Measurements from ENCODE around the gene P3R3URF.

Gene P3R3URF

DNA sequence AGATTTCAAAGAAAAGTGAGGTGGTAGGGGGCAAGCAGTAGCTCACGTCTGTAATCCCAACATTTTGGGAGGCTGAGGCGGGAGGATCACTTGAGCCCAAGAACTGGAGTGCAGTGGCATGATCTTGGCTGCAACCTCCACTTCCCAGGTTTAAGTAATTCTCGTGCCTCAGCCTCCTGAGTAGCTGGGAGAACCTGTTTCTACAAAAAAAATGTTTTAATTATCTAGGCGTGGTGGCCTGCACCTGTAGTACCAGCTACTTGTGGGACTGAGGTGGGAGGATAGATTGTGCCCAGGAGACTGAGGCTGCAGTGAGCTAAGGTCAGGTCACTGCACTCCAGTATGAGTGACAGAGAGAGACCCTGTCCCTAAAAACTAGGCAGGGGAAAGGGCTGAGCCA is 4.0 kb downstream of the P3R3URF start:
- DNase-seq, result no peak

DNA sequence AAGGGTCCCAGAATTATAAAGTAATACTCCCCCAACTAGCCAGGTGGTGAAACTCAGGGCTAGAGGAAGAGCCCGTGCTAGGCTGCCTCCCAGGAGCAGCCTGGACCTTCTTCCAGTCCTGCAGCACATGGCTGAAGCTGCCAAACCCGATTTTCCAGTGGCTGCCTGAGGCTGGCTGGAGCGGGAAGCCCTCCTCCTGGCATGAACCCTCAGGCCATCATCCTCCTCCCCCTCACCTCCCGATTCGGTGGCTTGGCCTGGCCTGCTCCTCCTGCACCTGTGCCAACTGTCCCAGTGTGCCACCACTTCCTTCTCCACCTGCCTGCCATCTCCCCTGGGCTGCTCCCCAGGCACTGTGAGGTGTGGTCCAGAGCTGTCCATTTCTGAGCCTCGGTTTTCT is 4.4 kb downstream of the P3R3URF start:
- DNase-seq, result peak; percentile 87 to 98

DNA sequence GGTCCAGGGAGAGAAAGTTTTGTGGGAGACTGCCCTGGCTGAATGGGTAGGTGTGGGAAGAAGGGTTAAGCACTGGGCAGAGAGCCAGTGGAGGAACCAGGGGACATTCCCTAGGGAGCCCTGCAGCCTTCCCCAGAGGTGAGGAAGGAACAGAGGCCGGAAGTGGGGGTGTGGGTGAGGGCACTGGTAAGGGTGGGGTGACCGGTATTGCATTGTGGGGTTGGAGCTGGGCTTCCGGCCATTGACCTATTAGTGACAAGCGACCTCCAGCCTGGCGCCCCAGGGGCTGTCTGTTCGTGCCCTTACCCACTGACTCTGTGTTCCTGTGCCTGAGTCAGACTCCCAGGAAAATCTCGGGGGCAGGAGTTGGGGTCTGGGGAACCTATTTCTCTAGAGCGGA is 4.9 kb downstream of the P3R3URF start:
- DNase-seq, result no peak

DNA sequence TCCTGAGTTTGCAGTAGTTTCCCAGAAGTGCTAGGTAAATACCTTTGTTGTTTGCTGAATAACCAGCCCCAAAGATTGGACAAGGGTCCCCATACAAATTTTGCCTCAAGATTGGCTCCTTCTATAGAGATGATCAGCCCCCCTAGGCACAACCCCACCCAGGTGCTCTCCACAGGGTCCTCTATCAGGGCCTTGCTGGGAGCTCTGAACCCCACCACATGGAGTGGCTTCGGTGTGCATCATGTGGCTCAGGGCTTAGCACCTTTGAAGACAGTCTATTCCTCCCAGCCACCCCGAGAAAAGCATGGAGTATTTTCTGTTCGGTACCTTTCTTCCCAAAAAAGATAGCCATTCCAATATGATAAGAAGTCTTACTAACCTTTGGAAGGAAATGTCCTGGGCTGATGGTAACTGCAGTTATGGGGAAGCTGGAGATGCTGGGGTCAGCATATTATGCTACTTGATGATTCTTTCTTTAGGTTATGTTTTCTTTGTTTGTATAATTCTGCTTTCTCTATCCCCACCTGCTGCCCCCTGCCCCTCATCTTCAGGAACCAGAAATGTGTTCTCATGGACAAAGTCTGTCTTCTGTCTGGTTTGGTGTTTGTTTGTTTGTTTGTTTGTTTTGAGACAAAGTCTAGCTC is 6.4 kb downstream of the P3R3URF start:
- DNase-seq, result no peak

DNA sequence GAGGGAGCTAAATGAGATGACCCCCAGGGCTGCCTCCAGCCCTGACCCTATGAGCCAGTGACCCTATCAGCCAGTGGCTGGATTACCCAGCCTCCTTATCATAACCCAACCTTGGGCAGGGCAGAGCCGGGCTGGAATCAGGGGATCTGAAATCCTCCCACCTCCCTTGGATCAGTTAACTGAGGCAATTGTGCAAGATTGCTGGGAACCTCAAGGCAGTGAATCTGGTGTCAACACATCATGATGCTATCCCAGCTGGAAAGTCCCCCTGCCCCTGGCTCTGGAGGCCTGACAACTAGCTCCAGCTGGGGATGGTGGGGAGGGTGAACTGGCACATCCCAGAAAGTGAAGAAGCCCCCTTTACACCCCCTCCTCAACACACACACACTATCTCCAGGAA is 7.8 kb downstream of the P3R3URF start:
- no peak for DNase-seq

DNA sequence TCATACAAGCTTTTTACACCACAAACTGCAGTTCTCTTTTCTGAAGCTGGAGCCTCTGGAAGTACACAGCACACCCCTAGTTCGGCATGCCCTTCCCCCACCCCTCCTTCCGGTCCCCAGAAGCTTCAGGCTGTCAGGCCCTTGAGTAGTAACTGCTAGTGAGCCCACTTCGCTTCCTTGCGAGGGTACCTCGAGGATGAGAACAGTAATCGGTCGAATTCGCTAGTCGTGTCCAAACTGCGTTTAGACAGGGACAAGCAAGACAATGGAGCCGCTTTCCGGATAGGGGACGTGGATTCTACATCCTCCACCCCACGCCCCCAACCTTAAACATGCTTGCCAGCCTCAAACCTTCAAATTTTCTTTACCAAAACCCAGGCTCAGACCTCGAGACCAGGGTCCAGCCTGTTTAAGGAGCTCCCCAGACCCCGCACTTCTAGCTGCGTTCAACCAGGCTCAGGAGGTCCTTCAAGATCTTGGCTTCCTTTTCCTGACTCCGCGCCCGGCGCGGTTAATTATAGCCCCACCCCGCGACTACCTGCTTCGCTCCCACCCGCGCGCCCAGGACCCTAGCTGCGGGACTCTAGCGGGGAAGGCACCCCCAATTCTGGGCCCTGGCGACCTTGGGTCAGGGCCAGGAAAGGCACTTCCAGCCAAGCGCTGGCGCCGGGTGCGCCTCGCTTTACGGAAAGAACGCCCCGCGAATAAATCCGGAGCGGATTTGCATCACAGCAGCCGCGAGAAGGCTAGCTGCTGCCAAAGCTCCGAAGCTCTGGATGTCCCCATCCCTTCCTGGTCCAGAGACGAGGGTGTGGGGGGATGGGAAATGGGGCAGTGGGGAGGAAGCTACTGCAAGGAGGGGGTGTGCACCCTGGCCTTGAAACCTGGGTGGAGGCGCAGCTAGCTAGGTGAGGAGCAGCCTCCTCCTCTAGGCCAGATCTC is 9.5 kb downstream of the P3R3URF start:
- peak in 1 of 2 experiments; percentile 40 for DNase-seq

DNA sequence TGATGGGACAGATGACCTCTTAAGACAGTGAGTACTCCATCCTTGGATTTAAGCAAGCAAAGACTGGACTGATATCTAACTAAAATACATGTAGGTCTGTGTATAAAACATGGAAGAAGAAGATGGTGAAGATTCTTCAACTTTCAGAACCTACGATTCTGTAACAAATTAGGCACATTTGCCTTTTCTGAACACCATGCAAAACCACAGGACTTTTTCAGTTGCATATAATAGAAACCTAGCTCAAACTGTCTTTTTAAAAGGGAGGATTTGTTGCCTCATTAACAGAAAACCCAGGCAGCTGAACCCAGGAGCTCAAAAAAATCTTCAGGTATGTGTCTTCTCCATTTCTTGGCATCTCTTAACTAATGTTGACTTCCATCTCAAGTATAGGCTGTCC is 16.1 kb downstream of the P3R3URF start:
- DNase-seq, result no peak

DNA sequence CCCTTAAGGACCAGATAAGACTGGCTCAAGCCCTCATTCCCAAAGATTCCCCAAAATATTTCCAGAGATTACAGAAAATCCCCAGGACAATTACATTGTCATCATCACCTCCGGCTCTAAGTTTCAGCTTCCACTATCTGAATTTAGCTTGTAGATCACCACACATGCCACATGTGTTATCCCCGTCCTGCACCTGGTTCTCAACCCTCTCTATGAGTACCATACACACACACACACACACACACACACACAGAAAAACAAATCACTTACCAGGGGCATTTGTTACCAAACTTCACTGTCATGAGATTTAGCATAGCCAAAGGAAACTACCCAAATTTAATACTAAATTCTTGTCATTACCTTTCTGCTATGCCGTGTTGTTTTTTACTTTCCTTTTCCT is 16.8 kb downstream of the P3R3URF start:
- no peak for DNase-seq

DNA sequence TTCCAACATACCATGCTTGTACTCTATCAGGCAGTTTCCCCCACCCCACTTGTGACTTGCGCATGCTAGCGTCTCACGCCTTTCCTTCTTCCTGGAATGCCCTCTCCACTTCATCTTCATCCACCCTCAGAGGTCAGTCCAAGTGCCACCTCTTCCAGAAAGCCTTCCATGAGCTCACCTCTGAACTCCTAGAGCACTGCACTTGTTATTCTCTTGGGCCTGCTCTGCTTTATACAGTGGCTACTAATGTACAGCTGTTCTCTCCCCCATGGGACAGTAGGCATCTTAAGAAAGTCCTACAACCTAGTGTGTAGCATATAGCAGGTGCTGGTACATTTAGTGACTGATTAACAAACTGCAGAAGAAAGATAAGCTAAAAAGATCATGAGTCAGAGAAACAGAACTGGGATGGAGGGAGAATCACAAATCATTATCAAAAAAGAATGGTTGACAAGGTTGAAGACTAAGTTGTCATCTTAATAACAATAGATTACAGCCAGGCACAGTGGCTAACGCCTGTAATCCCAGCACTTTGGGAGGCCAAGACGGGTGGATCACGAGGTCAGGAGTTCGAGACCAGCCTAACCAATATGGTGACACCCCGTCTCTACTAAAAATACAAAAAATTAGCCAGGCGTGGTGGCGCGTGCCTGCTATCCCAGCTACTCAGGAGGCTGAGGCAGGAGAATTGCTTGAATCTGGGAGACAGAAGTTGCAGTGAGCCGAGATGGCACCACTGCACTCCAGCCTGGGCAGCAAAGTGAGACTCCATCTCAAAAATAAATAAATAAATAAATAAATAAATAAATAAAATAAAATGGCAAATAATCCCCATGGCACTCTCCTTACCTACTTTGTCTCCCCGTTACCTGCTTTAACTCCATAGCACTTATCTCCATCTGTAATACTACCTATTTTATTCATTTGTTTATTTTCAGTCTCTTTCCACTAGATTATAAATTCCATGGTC is 17.7 kb downstream of the P3R3URF start:
- no peak for DNase-seq

DNA sequence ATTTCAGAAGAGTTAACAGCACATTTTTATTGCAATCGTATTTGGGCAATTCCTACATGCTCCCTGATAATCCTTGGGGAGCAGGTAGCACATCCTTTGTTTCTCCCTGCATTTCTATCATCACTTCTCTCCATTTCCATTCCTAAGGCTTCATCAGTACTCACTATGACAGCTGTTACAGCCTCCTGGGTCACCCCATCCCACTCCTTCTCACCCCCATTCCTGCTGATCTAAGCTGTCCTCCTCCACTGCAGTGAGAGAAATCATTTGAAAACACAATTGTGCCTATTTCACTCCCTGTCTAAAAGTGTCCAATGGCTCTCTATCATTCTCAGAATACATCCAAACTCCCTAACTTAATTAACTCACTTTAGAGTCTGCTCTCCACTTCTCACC is 18.4 kb downstream of the P3R3URF start:
- no peak for DNase-seq

DNA sequence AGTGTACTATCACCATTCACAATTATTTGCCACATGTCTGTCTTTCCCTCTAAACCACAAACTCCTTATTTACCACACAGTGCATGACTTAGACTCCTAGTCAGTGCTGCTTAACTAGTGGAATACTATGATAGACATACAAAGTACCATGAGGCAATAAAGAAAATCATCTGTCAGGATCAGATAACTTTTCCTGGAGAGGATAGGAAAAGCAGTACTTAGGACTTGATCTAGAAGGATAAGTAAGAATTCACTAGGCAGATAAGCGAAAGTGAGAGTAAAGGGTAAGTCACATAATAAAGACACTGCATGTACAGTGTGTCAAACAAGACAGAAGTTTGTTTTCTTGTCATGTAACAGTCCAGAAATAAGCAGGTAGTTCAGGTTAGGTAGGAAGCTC is 22.6 kb downstream of the P3R3URF start:
- no peak for DNase-seq

DNA sequence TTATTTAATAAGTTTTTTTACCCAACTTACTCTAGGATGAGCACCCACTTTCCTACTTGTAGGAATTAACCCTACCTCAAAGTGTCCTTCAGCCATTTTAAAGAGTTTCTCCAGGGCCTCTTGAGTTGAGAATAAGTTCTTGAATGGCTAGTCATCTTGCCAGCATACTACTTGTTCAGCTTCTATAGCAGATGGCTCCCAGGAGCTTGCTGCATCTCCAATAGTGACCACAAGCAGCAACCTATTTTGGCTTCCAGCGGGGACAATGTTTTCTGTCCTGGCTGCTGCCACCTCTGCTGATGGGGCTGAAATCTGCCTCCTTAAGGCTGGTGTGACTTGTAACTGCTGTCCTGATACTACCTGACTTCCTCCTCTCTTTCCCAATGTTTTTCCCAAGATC is 23.1 kb downstream of the P3R3URF start:
- no peak for DNase-seq

DNA sequence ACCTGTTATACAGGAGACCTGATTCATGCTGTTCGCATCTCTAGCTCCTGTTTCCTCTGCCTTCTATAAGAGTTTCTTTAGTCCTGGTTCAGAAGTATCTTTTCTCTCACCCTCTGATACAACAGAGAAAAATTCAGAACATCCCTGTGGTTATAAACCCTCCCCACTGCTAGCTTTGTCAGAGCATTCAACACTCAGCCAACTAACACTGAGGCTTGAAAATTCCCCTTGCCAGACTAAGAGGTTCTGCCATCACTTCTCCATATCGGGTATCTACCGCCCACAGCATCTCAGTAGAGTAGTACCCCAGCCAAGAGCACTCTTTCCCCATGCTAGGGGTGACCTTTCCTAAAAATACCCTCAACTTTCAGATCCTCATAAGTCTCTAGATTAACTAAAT is 24.3 kb downstream of the P3R3URF start:
- DNase-seq, result no peak

DNA sequence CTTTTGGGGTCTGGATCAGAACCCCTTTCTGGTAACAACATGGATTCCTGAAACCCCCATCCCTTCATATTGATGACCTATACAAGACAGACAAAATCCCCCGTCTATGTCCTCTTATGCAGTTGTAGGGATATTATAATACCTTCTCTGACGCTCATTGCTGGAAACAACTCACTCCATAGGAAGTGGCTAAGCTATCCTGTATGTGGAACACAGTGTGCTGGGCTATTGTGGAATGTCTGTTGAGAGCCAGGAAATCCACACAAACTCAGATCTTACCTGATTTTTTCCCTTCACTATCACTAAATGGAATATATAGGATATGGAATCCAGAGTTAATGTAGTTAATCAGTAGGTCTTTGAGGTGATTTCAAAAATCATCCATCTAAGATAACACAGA is 26.2 kb downstream of the P3R3URF start:
- no peak for DNase-seq

DNA sequence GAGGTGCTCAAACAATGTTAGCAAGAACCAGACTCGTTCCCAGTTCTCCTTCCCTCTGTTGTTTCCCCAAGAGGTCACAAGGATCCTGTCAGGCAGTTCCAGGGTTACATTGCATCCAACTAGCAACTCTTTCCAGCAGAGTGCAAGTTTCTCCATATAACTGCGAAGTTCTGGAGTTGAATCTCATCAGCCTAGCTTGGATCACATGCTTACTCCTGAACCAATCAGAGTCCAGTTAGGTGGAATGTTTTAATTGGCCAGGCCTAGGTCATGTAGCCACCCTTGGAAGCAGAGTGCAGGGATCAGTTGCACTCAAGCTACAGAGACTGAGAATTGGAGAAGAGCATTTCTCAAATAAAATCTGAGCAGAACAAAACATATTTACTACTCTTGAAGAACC is 28.0 kb downstream of the P3R3URF start:
- no peak for DNase-seq

DNA sequence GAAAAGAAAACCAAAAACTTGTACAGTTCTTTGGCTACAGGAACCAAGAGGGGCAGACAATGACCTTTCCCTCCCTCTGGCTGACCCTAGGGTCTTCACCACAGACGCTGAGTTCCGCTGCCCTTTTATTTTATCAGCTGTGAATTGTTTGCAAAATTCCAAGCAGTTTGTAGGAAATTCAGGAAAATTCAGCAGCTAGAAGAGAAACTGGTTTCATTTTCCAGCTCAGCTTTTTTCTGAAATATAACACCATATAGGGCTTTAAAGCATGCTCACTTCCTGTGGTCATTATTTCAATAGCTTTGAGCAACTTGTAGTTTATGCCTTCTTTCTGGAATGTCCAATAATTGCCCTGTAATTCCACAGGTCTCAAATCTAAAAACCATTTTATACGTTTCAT is 38.4 kb downstream of the P3R3URF start:
- no peak for DNase-seq

DNA sequence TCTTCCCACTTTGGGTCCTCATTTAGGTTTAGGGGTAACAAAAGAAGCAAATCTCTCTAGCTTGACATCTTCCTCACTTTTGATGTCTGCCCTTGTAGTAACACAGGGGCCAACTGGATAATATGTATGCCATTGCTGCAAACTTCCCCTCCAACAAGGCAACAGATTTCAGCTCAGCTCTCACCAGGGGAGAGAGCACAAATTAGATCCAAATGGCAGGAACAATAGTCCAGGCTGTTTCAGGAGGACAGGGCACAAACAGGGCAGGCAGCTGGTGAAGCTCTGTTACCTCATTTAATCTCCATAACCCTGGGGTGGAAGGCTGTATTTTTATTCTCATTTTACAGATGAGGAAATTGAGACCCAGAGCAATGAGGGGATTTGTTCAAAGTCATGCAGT is 39.6 kb downstream of the P3R3URF start:
- DNase-seq, result peak; percentile 88 to 98

DNA sequence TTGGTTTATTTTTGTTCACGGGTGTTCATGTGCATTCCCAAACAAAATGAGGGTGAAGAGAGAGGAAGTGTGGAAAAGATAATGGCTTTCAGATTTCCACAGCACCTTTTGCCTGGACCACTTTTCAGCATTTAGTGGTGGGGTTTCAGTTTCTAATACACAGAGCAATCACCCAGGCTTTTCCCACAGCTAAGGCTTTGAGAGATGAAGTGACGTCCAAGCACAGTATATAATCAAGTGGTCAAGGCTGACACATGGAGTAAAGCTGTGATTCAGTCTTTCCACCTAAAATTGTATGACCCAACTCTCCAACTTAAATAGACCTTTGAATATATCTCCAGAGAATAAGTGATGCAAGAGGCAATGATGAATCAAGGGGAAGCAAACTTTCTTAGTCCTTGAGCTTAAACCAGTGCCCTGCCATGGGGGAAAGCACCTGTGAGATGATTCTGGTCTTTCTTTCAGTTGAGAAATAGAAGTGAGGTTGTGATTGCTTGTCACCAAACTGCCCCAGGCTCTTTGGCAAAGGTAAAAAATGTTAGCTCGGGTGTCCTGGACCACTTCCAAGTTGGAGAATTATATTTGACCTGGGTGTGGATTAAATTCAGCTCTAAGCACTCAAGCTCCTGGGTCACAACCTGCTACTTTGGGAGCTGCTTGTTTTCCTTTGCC is 41.5 kb downstream of the P3R3URF start:
- peak in 1 of 2 experiments; percentile 87 for DNase-seq

DNA sequence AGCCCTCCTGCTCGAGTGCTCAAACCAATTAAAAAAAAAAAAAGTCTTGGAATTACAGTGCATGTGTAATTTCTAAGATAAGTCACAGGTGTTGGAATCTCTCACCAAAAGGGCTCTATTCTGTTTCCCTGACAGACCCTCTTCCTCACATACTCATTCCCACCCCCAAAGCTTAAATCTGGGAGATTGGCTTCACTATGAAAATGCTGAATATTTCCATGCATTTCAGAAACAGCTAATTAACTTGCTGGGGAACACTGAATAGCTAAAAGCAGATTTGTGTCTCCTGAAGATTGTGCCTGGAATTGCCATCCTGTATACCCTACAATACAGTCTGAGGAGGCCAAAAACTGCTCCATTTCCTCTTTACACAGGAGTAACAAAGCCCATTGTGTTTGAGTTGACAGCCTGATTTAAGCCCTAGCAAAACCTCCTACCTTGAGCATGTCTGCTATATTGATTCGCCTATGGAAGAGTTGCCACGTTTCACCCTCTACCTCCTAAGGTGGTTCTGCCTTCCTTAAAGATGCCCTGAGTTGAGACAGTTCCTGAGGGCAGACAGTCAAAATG is 42.4 kb downstream of the P3R3URF start:
- no peak for DNase-seq

DNA sequence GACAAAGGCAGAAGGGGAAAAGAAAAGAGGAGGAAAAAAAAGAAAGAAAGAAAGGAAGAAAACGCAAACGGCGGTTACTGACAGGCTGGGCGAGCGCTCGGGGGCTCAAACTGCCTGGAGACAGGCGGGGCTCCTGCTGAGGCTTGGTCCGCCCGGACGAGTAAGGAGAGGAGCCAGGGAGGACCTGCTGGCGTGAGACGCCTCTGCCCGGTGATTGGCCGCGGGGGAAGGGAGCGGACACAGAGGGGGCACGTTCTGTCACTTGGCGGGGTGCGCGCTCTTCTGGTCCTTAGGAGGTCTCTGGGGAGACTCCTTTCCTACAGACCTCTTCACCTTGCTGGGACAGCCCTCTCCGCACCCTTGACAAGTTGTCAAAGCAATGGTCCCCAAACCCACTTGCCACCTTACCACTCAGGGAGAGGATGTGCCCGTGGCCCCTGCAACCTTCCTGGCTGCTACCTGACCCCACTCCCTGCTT is 43.1 kb downstream of the P3R3URF start:
- peak in 1 of 2 experiments; percentile 98 for DNase-seq

DNA sequence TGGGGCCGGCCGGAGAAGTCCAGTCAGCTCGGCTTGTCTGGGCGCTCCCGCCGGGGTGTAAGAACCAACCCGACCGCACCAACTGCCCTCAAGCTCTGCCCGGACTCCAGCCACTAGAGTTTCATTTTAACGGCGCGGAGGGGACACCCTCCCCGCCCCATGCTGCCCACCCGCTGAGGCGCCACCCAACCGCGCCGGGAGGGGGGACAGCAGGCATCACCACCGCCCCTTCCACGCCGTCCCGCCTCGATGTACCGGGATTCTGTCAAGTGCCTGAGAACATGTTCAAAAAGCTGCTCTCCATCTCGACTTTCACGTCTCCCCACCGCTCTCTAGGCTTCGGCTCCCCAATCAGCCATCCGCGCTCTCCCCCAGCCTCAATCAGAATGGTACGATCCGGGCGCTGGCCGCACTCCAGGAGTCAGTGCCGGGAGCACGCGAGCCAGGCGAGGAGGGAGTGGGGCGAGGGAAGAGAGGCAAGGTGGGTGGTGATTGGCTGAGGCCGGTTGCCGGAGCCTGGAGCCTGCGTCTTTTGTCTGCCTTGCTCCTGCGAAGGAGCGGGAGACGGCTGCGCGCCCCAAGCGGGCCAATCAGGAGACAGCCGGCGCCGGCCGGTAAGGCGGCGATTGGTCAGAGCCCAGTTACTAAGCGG is 43.6 kb downstream of the P3R3URF start, which contains the start of gene PIK3R3:
Gene PIK3R3 (minus strand): TSS at position 101 of the 652 bp plus-strand sequence. CDS start 677 bp downstream, outside the sequence.
- DNase-seq, result peak; percentile 99 to 100
